ENCODE data around the gene KRTAP12-1. TPM values are rescaled to one million over a fixed set of nuclear protein-coding genes. Genes with fewer than 3 reads are reported as not detected.
"Not testable (repeated sequence)": the region's sequence is repeated elsewhere in the genome, so short reads cannot be mapped to it uniquely, and the experiment has no call there.

Gene KRTAP12-1
- total RNA-seq, 3 donors from 2014 or later, result not detected

DNA sequence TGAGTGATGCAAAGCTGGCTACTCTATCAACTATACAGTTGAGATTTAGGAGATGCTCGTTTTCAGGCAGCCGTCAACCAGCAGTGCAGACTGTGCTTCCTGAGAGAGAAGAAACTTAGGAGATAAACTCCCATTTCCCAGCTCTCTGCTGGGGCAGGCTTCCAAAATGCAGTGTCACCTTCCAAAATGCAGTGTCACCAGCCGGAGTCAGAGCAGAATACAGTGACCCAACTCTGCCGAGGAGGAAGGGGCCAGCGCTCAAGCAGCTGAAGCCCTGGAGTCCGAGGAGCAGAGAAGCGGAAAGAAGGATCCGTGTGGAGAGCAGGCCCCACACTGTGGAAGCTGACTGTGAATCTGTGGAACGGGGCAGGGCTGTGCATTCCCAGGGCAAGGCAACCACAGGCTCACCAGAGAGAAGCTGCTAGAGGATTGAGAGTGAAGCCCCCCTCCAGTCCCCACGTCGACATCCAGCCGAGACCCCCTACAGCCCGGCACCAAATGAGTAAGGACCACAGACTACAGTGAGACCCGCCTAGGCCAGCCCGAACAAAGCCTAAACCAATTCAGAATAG, 703 bp upstream of the KRTAP12-1 start:
- H3K4me3 Mint-ChIP-seq, result no peak overlapping the region
- ATAC-seq (no peak), DNase-seq (no peak)
- H3K9me3 Mint-ChIP-seq, result no peaks in the 10 kb centered on the region
- H3K27me3 Mint-ChIP-seq (ENCODE audit: low read depth), result peaks cover 12% of the 10 kb centered on the region
- H3K36me3 Mint-ChIP-seq (ENCODE audit: insufficient read depth), result no peaks in the 10 kb centered on the region
- peaks cover 6% of the 10 kb centered on the region for H3K4me1 Mint-ChIP-seq (ENCODE audit: low read depth)

DNA sequence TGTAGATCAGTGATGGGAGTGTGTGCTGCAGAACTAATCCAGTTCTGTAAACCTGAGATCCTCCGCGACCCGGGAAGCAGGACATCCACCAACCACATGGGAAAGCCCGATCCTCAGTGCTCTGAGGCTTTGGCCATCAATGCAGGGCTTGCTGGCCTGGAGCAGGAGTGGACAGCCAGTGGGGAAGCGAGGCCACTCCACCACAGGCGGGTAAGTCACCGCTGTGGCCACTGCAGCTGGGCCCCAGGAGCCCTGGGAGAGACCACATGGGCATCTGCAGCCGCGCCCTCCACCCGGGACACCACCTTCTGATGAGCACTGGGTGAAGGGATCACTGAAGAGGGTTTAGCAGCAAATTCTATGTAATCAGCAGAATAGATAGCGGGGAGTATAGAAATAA, 811 bp downstream of the KRTAP12-1 start:
- no peaks in the 10 kb centered on the region for H3K36me3 Mint-ChIP-seq (ENCODE audit: insufficient read depth)
- no peaks in the 10 kb centered on the region for H3K9me3 Mint-ChIP-seq
- peaks cover 10% of the 10 kb centered on the region for H3K27me3 Mint-ChIP-seq (ENCODE audit: low read depth)
- H3K4me1 Mint-ChIP-seq (ENCODE audit: low read depth), result peaks cover 6% of the 10 kb centered on the region
- no peak for DNase-seq
- ATAC-seq, result no peak
- H3K4me3 Mint-ChIP-seq, result no peak overlapping the region

GRCh38 chr21:44677881-44678280, 4.1 kb downstream of the KRTAP12-1 start:
- H3K4me3 Mint-ChIP-seq, result no peak overlapping the region
- H3K9me3 Mint-ChIP-seq, result peaks cover 7% of the 10 kb centered on the region
- H3K27me3 Mint-ChIP-seq (ENCODE audit: low read depth), result peaks cover 4% of the 10 kb centered on the region

DNA sequence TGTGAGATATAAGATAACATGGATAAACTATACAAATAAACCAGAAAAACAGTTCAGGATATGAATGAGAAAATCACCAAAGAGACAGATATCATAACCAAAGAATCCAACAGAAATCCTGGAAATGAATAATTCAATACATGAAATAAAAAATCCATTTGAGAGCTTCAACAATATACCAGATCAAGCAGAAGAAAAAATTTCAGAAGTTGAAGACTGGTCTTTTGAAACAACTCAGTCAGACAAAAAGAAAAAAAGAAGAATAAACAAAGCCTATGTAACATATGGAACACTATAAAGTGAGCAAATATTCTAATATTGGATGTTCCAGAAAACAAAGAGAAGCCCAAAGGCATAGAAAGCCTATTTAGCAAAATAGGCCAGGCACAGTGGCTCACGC, 10.1 kb downstream of the KRTAP12-1 start:
- H3K9me3 Mint-ChIP-seq, result peaks cover 24% of the 10 kb centered on the region
- peaks cover 2% of the 10 kb centered on the region for H3K36me3 Mint-ChIP-seq (ENCODE audit: insufficient read depth)
- H3K4me3 Mint-ChIP-seq, result no peak overlapping the region
- ATAC-seq, result no peak
- no peak for DNase-seq
- H3K4me1 Mint-ChIP-seq (ENCODE audit: low read depth), result peaks cover 1% of the 10 kb centered on the region
- peaks cover 2% of the 10 kb centered on the region for H3K27me3 Mint-ChIP-seq (ENCODE audit: low read depth)

More at GRCh38 chr21:44677881-44678280, 4.1 kb downstream of the KRTAP12-1 start:
- ATAC-seq, result no peak
- no peak for DNase-seq
- peaks cover under 1% of the 10 kb centered on the region for H3K36me3 Mint-ChIP-seq (ENCODE audit: insufficient read depth)
- H3K4me1 Mint-ChIP-seq (ENCODE audit: low read depth), result peaks cover 1% of the 10 kb centered on the region

DNA sequence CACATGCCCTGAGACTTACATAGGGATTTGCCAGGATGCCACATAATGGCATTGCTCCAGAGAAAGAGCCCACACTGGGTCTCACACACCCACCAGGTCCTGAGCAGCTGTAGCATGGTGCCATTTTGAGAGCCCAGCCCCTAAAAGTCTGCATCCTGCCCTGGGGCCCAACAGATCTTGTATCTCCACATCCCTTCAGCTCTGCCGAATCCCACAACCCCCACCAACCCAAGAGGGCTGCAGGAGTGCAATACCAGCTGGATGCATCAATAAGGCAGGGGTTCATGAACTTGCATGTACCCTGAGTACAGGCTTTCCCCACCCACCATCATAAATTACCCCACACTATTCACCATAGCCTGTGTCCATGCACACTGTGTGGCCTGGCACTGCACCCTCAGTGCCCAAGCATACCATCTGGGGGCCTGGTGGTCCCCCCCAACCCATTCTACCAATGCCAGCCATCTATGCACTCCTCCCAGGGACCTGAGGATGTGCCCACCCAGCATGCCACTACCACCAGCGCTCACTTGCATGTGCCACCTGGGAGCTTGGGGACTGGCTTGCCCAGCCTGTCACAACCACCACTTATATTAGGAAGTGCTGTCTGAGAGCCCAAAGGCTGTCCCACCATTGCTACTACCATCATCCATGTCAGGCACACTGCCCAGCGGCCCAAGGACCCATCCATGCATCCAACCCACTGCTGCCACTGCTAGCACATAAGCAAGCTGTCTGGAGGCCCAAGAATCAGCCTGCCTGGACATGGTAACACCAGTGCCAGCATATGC, 11.1 kb downstream of the KRTAP12-1 start:
- Mint-ChIP-seq H3K9me3 (peaks cover 23% of the 10 kb centered on the region), H3K27me3 (ENCODE audit: low read depth) (peaks cover 1% of the 10 kb centered on the region), H3K36me3 (ENCODE audit: insufficient read depth) (peaks cover 2% of the 10 kb centered on the region), H3K4me3 (no peak overlapping the region), H3K4me1 (ENCODE audit: low read depth) (peaks cover under 1% of the 10 kb centered on the region)
- no peak for ATAC-seq
- DNase-seq, result no peak

DNA sequence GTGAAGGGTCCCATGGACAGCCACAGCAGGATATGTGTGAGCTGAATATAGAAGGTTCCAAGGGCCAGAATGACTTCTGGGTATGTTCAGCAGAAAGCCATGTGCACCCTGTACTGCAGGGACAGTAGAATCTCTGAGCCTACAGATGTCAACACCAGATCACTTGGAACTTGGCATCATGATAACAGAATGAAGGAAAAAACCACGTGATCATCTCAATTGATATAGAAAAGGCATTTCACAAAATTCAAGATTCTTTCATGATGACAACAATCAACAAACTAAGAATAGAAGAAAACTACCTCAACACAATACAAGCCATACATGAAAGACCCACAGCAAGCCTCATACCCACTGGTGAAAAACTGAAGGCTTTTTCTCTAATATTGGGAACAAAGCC, 14.4 kb downstream of the KRTAP12-1 start:
- DNase-seq (no peak), ATAC-seq (no peak)
- Mint-ChIP-seq H3K9me3 (peaks cover 15% of the 10 kb centered on the region), H3K4me1 (ENCODE audit: low read depth) (no peaks in the 10 kb centered on the region), H3K4me3 (no peak overlapping the region), H3K27me3 (ENCODE audit: low read depth) (no peaks in the 10 kb centered on the region), H3K36me3 (ENCODE audit: insufficient read depth) (no peaks in the 10 kb centered on the region)

GRCh38 chr21:44666401-44667320, 15.3 kb downstream of the KRTAP12-1 start, which contains the start of gene KRTAP12-2:
Gene KRTAP12-2, minus strand, starts transcription at chr21:44666927. Its CDS starts 41 bp downstream, at chr21:44666886.
- peaks cover 4% of the 10 kb centered on the region for H3K36me3 Mint-ChIP-seq (ENCODE audit: insufficient read depth)
- no peaks in the 10 kb centered on the region for H3K4me1 Mint-ChIP-seq (ENCODE audit: low read depth)
- ATAC-seq, result no peak
- no peak within 1 kb of the TSS for H3K4me3 Mint-ChIP-seq
- H3K27me3 Mint-ChIP-seq (ENCODE audit: low read depth), result no peaks in the 10 kb centered on the region
- H3K9me3 Mint-ChIP-seq, result peaks cover 15% of the 10 kb centered on the region
- no peak for DNase-seq

GRCh38 chr21:44664691-44665090, 17.3 kb downstream of the KRTAP12-1 start:
- Mint-ChIP-seq H3K9me3 (peaks cover 12% of the 10 kb centered on the region), H3K4me3 (no peak overlapping the region), H3K36me3 (ENCODE audit: insufficient read depth) (peaks cover 4% of the 10 kb centered on the region), H3K4me1 (ENCODE audit: low read depth) (peaks cover 3% of the 10 kb centered on the region), H3K27me3 (ENCODE audit: low read depth) (no peaks in the 10 kb centered on the region)
- ATAC-seq (no peak), DNase-seq (no peak)

GRCh38 chr21:44661567-44661966, 20.4 kb downstream of the KRTAP12-1 start:
- not testable (repeated sequence) for H3K36me3 Mint-ChIP-seq (ENCODE audit: insufficient read depth); H3K4me3 Mint-ChIP-seq; H3K27me3 Mint-ChIP-seq (ENCODE audit: low read depth); DNase-seq; ATAC-seq
- H3K9me3 Mint-ChIP-seq, result peaks cover 13% of the 10 kb centered on the region
- H3K4me1 Mint-ChIP-seq (ENCODE audit: low read depth), result peaks cover 34% of the 10 kb centered on the region

- Mint-ChIP-seq H3K36me3 (ENCODE audit: insufficient read depth) (peaks cover 4% of the 10 kb centered on the region), H3K9me3 (peaks cover 19% of the 10 kb centered on the region), H3K27me3 (ENCODE audit: low read depth) (no peaks in the 10 kb centered on the region), H3K4me1 (ENCODE audit: low read depth) (peaks cover 55% of the 10 kb centered on the region), H3K4me3 (peak overlapping the region; percentile 20)
- no peak for DNase-seq
- ATAC-seq, result peak in 1 of 2 donors; percentile 16
Measured at GRCh38 chr21:44658913-44659595, 22.9 kb downstream of the KRTAP12-1 start.

DNA sequence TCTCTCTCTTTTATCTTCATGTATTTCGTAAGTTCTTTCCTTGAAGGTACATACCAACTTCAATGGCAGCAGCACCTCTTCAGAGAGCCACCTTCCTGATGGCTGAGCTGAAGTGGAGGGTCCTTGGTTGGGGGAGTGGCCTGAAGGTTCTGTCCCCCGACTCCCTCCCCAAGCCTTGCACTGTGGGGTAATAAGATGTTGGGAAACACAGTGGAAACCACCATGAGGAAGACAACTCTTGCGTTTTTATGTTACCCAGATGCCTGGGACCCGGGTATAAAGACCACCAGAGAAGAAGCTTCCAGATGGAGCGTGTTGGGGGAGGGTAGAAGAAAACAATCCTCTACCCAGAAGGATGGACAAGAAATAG, 23.4 kb downstream of the KRTAP12-1 start:
- Mint-ChIP-seq H3K4me1 (ENCODE audit: low read depth) (peaks cover 61% of the 10 kb centered on the region), H3K4me3 (peak overlapping the region; percentile 51), H3K9me3 (peaks cover 19% of the 10 kb centered on the region), H3K27me3 (ENCODE audit: low read depth) (no peaks in the 10 kb centered on the region), H3K36me3 (ENCODE audit: insufficient read depth) (peaks cover 4% of the 10 kb centered on the region)
- ATAC-seq, result no peak
- DNase-seq, result no peak

- no peaks in the 10 kb centered on the region for H3K27me3 Mint-ChIP-seq (ENCODE audit: low read depth)
- ATAC-seq (peak; percentile 46 to 61), DNase-seq (no peak)
- peaks cover 62% of the 10 kb centered on the region for H3K4me1 Mint-ChIP-seq (ENCODE audit: low read depth)
- H3K9me3 Mint-ChIP-seq, result peaks cover 19% of the 10 kb centered on the region
- H3K36me3 Mint-ChIP-seq (ENCODE audit: insufficient read depth), result peaks cover 4% of the 10 kb centered on the region
- H3K4me3 Mint-ChIP-seq, result peak within 1 kb of the TSS; percentile 67
Measured at GRCh38 chr21:44657635-44658540, 24.1 kb downstream of the KRTAP12-1 start, which contains the start of gene KRTAP12-3. Gene KRTAP12-3, plus strand, starts transcription at chr21:44657932. Its CDS starts 48 bp downstream, at chr21:44657980.

GRCh38 chr21:44656868-44657267, 25.1 kb downstream of the KRTAP12-1 start:
- H3K4me1 Mint-ChIP-seq (ENCODE audit: low read depth), result peaks cover 62% of the 10 kb centered on the region
- ATAC-seq, result no peak
- no peaks in the 10 kb centered on the region for H3K36me3 Mint-ChIP-seq (ENCODE audit: insufficient read depth)
- H3K27me3 Mint-ChIP-seq (ENCODE audit: low read depth), result no peaks in the 10 kb centered on the region
- no peak for DNase-seq
- no peak overlapping the region for H3K4me3 Mint-ChIP-seq
- H3K9me3 Mint-ChIP-seq, result peaks cover 14% of the 10 kb centered on the region
